MM.1S (cell line): Measurements from ENCODE around the gene CDC16.

ENCODE experiments used
- DNase-seq: peaks from one replicate; pipeline ENCODE4 v3.0.0-alpha.2; 2015
- H2AFZ ChIP-seq: fragments of 300-600 bp; sonication (generic); 2 replicates; pipeline ENCODE4 v1.6.0; 2016; ENCODE audit warnings: antibody characterized with exemption, low read length
- H3F3A ChIP-seq: fragments of 300-600 bp; sonication (generic); 2 replicates; pipeline ENCODE4 v1.6.1; 2016; ENCODE audit warnings: mild to moderate bottlenecking, antibody characterized with exemption, low read length, moderate library complexity, mixed read lengths; ENCODE audit not compliant: insufficient read depth
- H3K27ac ChIP-seq: fragments of 300-600 bp; sonication (generic); 2 replicates; pipeline ENCODE4 v1.5.1; 2016; ENCODE audit warnings: mild to moderate bottlenecking, low read length
- H3K27me3 ChIP-seq: fragments of 300-600 bp; sonication (generic); replicated peaks from 2 replicates; pipeline ENCODE4 v1.6.0; 2016; ENCODE audit warnings: low read length; ENCODE audit not compliant: insufficient read depth
- H3K36me3 ChIP-seq: fragments of 300-600 bp; sonication (generic); replicated peaks from 2 replicates; pipeline ENCODE4 v1.6.1; 2016; ENCODE audit warnings: mild to moderate bottlenecking, low read length, mixed read lengths; ENCODE audit not compliant: insufficient read depth
- H3K4me1 ChIP-seq: fragments of 300-600 bp; sonication (generic); 2 replicates; pipeline ENCODE4 v1.6.1; 2016; ENCODE audit warnings: low read length, mixed read lengths
- H3K4me2 ChIP-seq: fragments of 300-600 bp; sonication (generic); 2 replicates; pipeline ENCODE4 v1.6.0; 2016; ENCODE audit warnings: low read depth, low read length
- H3K4me3 ChIP-seq: fragments of 300-600 bp; sonication (generic); 2 replicates; pipeline ENCODE4 v1.5.1; 2016; ENCODE audit warnings: low read length, mixed read lengths
- H3K79me2 ChIP-seq: fragments of 300-600 bp; sonication (generic); 2 replicates; pipeline ENCODE4 v1.6.1; 2016; ENCODE audit warnings: mixed run types, low read length, mixed read lengths
- H3K9ac ChIP-seq: fragments of 300-600 bp; sonication (generic); 2 replicates; pipeline ENCODE4 v1.6.1; 2016; ENCODE audit warnings: low read length, mixed read lengths
- H3K9me2 ChIP-seq: fragments of 300-600 bp; sonication (generic); replicated peaks from 2 replicates; pipeline ENCODE4 v1.6.1; 2016; ENCODE audit warnings: mild to moderate bottlenecking, low read length, mixed read lengths; ENCODE audit not compliant: insufficient read depth
- H3K9me3 ChIP-seq: fragments of 300-600 bp; sonication (generic); replicated peaks from 2 replicates; pipeline ENCODE4 v1.6.1; 2016; ENCODE audit warnings: mild to moderate bottlenecking, low read length, mixed read lengths; ENCODE audit not compliant: insufficient read depth
- H4K20me1 ChIP-seq: fragments of 300-600 bp; sonication (generic); 2 replicates; pipeline ENCODE4 v1.6.1; 2016; ENCODE audit warnings: mild to moderate bottlenecking, low read length, moderate library complexity, mixed read lengths; ENCODE audit not compliant: insufficient read depth
- EZH2 ChIP-seq: fragments of 300-600 bp; sonication (generic); optimal IDR thresholded peaks from 2 replicates; pipeline ENCODE3; 2017; ENCODE audit warnings: low read depth, mild to moderate bottlenecking, antibody characterized with exemption, low read length, mixed read lengths
- EZH2phosphoT487 ChIP-seq: fragments of 300-600 bp; sonication (generic); IDR thresholded peaks from 2 replicates; pipeline ENCODE4 v1.6.1; 2018; ENCODE audit warnings: antibody characterized with exemption, low read length
- TF ChIP-seq, protein P1 (sequence below): fragments of 300-600 bp; sonication (generic); IDR thresholded peaks from 2 replicates; pipeline ENCODE4 v1.5.1; 2016; ENCODE audit warnings: antibody characterized with exemption, low read length, mixed read lengths

The CDC16 gene, protein sequence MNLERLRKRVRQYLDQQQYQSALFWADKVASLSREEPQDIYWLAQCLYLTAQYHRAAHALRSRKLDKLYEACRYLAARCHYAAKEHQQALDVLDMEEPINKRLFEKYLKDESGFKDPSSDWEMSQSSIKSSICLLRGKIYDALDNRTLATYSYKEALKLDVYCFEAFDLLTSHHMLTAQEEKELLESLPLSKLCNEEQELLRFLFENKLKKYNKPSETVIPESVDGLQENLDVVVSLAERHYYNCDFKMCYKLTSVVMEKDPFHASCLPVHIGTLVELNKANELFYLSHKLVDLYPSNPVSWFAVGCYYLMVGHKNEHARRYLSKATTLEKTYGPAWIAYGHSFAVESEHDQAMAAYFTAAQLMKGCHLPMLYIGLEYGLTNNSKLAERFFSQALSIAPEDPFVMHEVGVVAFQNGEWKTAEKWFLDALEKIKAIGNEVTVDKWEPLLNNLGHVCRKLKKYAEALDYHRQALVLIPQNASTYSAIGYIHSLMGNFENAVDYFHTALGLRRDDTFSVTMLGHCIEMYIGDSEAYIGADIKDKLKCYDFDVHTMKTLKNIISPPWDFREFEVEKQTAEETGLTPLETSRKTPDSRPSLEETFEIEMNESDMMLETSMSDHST

GRCh38 chr13:114234645-114235421 is at the start of gene CDC16:
CDC16 (plus strand) TSS chr13:114234897; CDS start chr13:114235085, 188 bp downstream.
- peak within 1 kb of the TSS; percentile 96 for H3K4me3 ChIP-seq
- TF ChIP-seq EZH2phosphoT487 (no peak), EZH2 (no peak)
- TF ChIP-seq, protein P1, sequence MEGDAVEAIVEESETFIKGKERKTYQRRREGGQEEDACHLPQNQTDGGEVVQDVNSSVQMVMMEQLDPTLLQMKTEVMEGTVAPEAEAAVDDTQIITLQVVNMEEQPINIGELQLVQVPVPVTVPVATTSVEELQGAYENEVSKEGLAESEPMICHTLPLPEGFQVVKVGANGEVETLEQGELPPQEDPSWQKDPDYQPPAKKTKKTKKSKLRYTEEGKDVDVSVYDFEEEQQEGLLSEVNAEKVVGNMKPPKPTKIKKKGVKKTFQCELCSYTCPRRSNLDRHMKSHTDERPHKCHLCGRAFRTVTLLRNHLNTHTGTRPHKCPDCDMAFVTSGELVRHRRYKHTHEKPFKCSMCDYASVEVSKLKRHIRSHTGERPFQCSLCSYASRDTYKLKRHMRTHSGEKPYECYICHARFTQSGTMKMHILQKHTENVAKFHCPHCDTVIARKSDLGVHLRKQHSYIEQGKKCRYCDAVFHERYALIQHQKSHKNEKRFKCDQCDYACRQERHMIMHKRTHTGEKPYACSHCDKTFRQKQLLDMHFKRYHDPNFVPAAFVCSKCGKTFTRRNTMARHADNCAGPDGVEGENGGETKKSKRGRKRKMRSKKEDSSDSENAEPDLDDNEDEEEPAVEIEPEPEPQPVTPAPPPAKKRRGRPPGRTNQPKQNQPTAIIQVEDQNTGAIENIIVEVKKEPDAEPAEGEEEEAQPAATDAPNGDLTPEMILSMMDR, result no peak
- peak within 1 kb of the TSS; percentile 97 for H3K4me2 ChIP-seq
- no peaks in the 10 kb centered on the region for H3K27me3 ChIP-seq
- H3K4me1 ChIP-seq, result peaks cover 4% of the 10 kb centered on the region; the same call in 1 of the 2 replicates
- H3K36me3 ChIP-seq, result peaks cover 12% of the 10 kb centered on the region
- peak within 1 kb of the TSS; percentile 97 for H3K9ac ChIP-seq
- H3K27ac ChIP-seq, result peak within 1 kb of the TSS; percentile 87
- H2AFZ ChIP-seq, result peak within 1 kb of the TSS; percentile 93
- DNase-seq, result peak; percentile 94
- H3F3A ChIP-seq, result peaks cover 4% of the 10 kb centered on the region; the same call in 1 of the 2 replicates
- no peaks in the 10 kb centered on the region for H3K9me2 ChIP-seq
- H3K79me2 ChIP-seq, result peaks cover 46% of the 10 kb centered on the region
- no peaks in the 10 kb centered on the region for H4K20me1 ChIP-seq
- H3K9me3 ChIP-seq, result no peaks in the 10 kb centered on the region

DNA sequence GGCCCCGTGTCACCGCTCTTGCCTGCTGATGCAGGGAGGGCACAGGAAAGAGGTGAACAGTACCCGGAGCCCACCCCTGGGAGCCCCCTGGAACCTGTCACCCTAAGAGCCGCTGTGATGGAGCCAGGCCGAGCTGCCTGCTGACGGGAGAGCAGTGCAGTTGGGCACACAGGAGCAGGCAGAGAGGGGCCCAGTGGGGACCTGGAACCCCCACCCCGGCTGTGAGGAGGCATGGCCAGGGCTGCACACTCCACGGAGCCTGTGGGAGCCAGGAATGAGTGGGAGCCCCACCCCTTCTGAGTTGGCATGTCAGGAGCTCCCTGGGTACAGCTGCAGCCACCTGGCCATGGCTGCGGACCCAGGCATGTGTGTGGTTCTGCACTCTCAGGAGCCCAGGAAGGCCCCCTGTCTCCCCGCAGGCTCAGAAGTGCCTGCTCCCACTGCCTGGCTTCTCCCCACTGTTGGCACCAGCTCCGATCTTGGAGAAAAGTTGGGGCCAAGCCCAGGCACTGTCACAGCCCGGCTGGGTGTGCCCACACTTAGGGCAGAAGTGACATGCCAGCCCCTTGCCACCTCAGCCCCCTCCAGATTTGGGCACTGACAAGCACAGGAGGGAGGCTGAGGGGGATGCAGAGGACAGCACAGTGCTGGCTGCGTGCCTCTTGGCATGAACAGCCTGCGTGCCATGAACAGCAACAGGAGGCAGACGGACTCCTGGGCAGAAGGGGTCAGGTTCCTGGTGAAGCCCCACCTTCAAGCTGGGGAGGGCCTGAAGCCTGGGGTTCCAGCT is 49.3 kb upstream of the CDC16 start:
- H3K4me1 ChIP-seq, result peaks cover 10% of the 10 kb centered on the region; the same call in 1 of the 2 replicates
- no peak for DNase-seq
- H3K9ac ChIP-seq, result no peak overlapping the region
- H4K20me1 ChIP-seq, result no peaks in the 10 kb centered on the region
- no peak overlapping the region for H3K4me3 ChIP-seq
- no peaks in the 10 kb centered on the region for H3K9me3 ChIP-seq
- H3K9me2 ChIP-seq, result no peaks in the 10 kb centered on the region
- H3K36me3 ChIP-seq, result no peaks in the 10 kb centered on the region
- no peak overlapping the region for H3K4me2 ChIP-seq
- H2AFZ ChIP-seq, result no peak overlapping the region
- no peak for TF ChIP-seq EZH2phosphoT487
- TF ChIP-seq EZH2, result no peak
- TF ChIP-seq, protein P1, result no peak
- H3K79me2 ChIP-seq, result no peaks in the 10 kb centered on the region
- H3K27ac ChIP-seq, result no peak overlapping the region
- no peaks in the 10 kb centered on the region for H3K27me3 ChIP-seq
- no peaks in the 10 kb centered on the region for H3F3A ChIP-seq

DNA sequence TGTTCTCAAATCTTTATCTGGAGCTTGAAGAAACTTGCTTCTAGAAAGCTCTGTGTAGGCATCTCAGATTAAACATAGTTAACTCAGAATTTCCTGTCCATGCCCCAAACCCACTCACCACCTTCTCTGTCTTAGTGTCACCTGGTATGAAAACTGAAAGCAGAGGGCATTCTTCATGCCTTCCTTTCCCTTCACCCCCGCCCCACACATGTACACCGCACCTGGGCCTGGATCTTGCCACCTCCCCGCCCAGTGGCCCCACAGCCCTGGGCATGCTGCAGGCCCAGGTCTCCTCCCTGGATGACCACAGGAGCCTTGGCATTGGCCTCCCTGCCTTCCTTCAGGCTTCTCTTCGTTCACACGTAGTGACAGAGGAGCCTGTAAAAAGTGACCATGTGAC is 39.8 kb upstream of the CDC16 start:
- Histone ChIP-seq H3K4me2 (peak overlapping the region; percentile 45; the same call in 1 of the 2 replicates), H3K27me3 (no peaks in the 10 kb centered on the region), H3K27ac (peak overlapping the region; percentile 65; the same call in 1 of the 2 replicates), H3K4me1 (peaks cover 14% of the 10 kb centered on the region), H3K9ac (no peak overlapping the region), H3F3A (no peaks in the 10 kb centered on the region), H2AFZ (peak overlapping the region; percentile 26; the same call in 1 of the 2 replicates), H3K79me2 (no peaks in the 10 kb centered on the region), H3K36me3 (no peaks in the 10 kb centered on the region), H3K4me3 (no peak overlapping the region), H3K9me2 (no peaks in the 10 kb centered on the region), H3K9me3 (no peaks in the 10 kb centered on the region), H4K20me1 (no peaks in the 10 kb centered on the region)
- DNase-seq, result peak; percentile 78
- TF ChIP-seq, protein P1, result no peak
